Upper lobe of left lung (tissue), 6 donors: ENCODE results near the gene PAQR8. TPM values are rescaled to one million over a fixed set of nuclear protein-coding genes. Genes with fewer than 3 reads are reported as not detected.

Experiments used
- ATAC-seq, 2 donors: fragments of 200-7000 bp; cut with Tn5 transposase; one replicate each; pipeline ENCODE4 v1.9.1; 2022; ENCODE audit warnings: mild to moderate bottlenecking in 2 of 2, moderate library complexity in 2 of 2; ENCODE audit not compliant: low FRiP score in 2 of 2
- DNase-seq, 2 donors: peaks; one replicate each; pipeline ENCODE4 v3.0.0-alpha.2; 2019 to 2020
- H3K27ac ChIP-seq, 4 donors: fragments of 200-600 bp; sonication (generic); one replicate each; pipeline ENCODE4 v1.5.1; 2016 to 2019
- H3K27me3 ChIP-seq, 4 donors: fragments of 200-600 bp; sonication (generic); one replicate each; pipeline ENCODE4 v1.5.1; 2017 to 2019
- H3K36me3 ChIP-seq, 4 donors: fragments of 200-600 bp; sonication (generic); one replicate each; pipeline ENCODE4 v1.5.1; 2016 to 2019
- H3K4me1 ChIP-seq, 4 donors: fragments of 200-600 bp; sonication (generic); one replicate each; pipeline ENCODE4 v1.5.1; 2018 to 2019
- H3K4me3 ChIP-seq, 4 donors: fragments of 200-600 bp; sonication (generic); one replicate each; pipeline ENCODE4 v1.5.1; 2017 to 2019; ENCODE audit warnings: mild to moderate bottlenecking in 2 of 4, moderate library complexity in 1 of 4
- H3K9me3 ChIP-seq, 4 donors: fragments of 200-600 bp; sonication (generic); one replicate each; pipeline ENCODE4 v1.5.1; 2018 to 2019
- EP300 ChIP-seq, 4 donors: sonication (generic); formaldehyde crosslinking; IDR thresholded peaks; one replicate each; pipeline ENCODE4 v1.5.1; 2017; ENCODE audit warnings: antibody characterized with exemption in 4 of 4, control low read depth in 2 of 4
- POLR2A ChIP-seq, 4 donors: fragments of 450-650 bp; IDR thresholded peaks; one replicate each; pipeline ENCODE4 v1.5.1; 2016 to 2017; ENCODE audit warnings: antibody characterized with exemption in 4 of 4, mild to moderate bottlenecking in 2 of 4
- POLR2AphosphoS5 ChIP-seq, 2 donors: sonication (generic); formaldehyde crosslinking; IDR thresholded peaks; one replicate each; pipeline ENCODE4 v1.5.1; 2017; ENCODE audit warnings: antibody characterized with exemption in 2 of 2
- WGBS, 2 donors: methylation state at CpG; one replicate each; pipeline ENCODE4 v1.1.5; 2017 to 2018; 5-methylcytosine and 5-hydroxymethylcytosine counted together
- total RNA-seq, 6 donors: library from RNA; depleted of rRNA in 4 of 6; stranded (reverse); fragments of >200 nt in 4 of 6; gene quantifications; one replicate each; pipeline versions ENCODE4 v1.1.0 to v1.2.1, GENCODE V29; 2016 to 2021
- TF ChIP-seq, protein P1 (sequence below), 6 experiments: fragments of 450-650 bp in 4 of 6; fragments of 200-600 bp in 2 of 6; sonication (generic) in 2 of 6; IDR thresholded peaks; one replicate each; pipeline ENCODE4 v1.5.1; 2016 to 2019; ENCODE audit warnings: antibody characterized with exemption in 6 of 6
- donor health status: DM: no; HTN: no; CAD: no; lungs with moderate emphysema.
- donor health status: DM: no; HTN: yes; CAD: no; lungs with severe emphysema.

The PAQR8 gene
- total RNA-seq, 6 donors from 2014 or later, result 3.4 to 21.6 (median 9.3) TPM

GRCh38 chr6:52457096-52457495 lies 95.1 kb downstream of the PAQR8 start:
- no peaks in the 10 kb centered on the region for H3K9me3 ChIP-seq
- no peak overlapping the region for H3K4me3 ChIP-seq
- H3K27me3 ChIP-seq, result no peaks in the 10 kb centered on the region
- no peak overlapping the region for H3K27ac ChIP-seq
- H3K4me1 ChIP-seq, result no peaks in the 10 kb centered on the region
- TF ChIP-seq, protein P1, sequence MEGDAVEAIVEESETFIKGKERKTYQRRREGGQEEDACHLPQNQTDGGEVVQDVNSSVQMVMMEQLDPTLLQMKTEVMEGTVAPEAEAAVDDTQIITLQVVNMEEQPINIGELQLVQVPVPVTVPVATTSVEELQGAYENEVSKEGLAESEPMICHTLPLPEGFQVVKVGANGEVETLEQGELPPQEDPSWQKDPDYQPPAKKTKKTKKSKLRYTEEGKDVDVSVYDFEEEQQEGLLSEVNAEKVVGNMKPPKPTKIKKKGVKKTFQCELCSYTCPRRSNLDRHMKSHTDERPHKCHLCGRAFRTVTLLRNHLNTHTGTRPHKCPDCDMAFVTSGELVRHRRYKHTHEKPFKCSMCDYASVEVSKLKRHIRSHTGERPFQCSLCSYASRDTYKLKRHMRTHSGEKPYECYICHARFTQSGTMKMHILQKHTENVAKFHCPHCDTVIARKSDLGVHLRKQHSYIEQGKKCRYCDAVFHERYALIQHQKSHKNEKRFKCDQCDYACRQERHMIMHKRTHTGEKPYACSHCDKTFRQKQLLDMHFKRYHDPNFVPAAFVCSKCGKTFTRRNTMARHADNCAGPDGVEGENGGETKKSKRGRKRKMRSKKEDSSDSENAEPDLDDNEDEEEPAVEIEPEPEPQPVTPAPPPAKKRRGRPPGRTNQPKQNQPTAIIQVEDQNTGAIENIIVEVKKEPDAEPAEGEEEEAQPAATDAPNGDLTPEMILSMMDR (IDR thresholded peaks at IDR 0.05), result no peak
- TF ChIP-seq EP300 (IDR thresholded peaks at IDR 0.05) (no peak), POLR2A (IDR thresholded peaks at IDR 0.05) (no peak), POLR2AphosphoS5 (IDR thresholded peaks at IDR 0.05) (no peak)
- peaks cover 0 to 6% (median 0%) of the 10 kb centered on the region in 4 donors for H3K36me3 ChIP-seq
- ATAC-seq, result no peak
- DNase-seq, result no peak
- 96 to 97% methylated on average over 2 of the region's 2 CpGs for WGBS, 2 donors

Other genes starting within 250 kb of the PAQR8 start
- not detected for gene IL17A, start 175.8 kb upstream of the PAQR8 start, total RNA-seq
- not detected for gene IL17F, start 117.7 kb upstream of the PAQR8 start, total RNA-seq
- gene MCM3, start 77.4 kb upstream of the PAQR8 start, total RNA-seq, result 10 to 100 TPM; 20.4 to 35.9 (median 28.2) TPM
- 10 to 100 TPM; 16.2 to 96.4 (median 21.6) TPM for gene EFHC1, start 58.2 kb downstream of the PAQR8 start, total RNA-seq
- gene TRAM2, start 214.9 kb downstream of the PAQR8 start, total RNA-seq, result 10 to 100 TPM in 5 of 6 donors, 1 to 10 TPM in 1; 9.4 to 26.8 (median 14.3) TPM